ENCODE data around the gene PMVK. TPM values are rescaled to one million over a fixed set of nuclear protein-coding genes. Genes with fewer than 3 reads are reported as not detected.

PMVK gene
- total RNA-seq, 2 experiments from 2014 or later, result 40.9 to 43.8 TPM

DNA sequence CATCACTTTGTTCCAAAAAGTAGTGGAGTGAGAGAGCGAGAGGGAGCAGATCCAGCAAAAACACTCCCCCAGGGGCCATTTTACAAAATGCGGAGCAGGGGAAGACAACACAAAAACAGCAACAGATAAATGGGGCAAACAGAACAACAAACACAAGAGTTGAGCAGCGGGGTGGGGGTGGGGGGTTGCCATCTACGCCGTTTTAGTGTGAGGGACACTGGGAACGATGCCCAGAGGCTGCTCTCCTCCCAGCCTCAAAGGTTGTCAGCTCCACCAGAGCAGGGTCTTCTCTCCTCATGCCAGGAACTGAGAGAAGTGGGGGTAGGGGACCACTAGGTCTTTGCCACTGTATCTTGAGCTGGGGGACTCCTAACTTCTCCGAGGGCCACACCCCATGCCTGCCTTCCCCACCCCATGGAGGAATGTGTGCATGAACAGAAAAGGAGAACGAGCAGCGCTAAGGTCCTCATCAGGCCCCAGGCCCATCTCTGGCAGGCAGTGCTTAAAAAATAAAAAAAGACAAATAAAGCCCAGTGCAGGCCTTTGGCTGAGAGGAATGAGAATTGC, 20.7 kb upstream of the PMVK start:
- CTCF ChIA-PET, result interaction anchor here (6.1 kb wide), 1 partner anchor 43 kb away, joined by 51 read pairs; no protein-coding TSS in a partner anchor
- Mint-ChIP-seq H3K4me3 (no peak overlapping the region), H3K27me3 (ENCODE audit: low read depth) (no peaks in the 10 kb centered on the region), H3K9me3 (ENCODE audit: insufficient read depth) (no peaks in the 10 kb centered on the region), H3K27ac (peak overlapping the region; percentile 96), H3K36me3 (ENCODE audit: low read depth) (peaks cover 37% of the 10 kb centered on the region), H3K4me1 (ENCODE audit: low read depth) (peaks cover 70% of the 10 kb centered on the region)
- POLR2A ChIA-PET, result interaction anchor here (2.8 to 3.6 kb wide), 3 partner anchors 9 to 17 kb away, joined by 15 to 23 read pairs (median 23); partner anchors contain the start of genes CKS1B and SHC1
- ATAC-seq (no peak), DNase-seq (no peak)

DNA sequence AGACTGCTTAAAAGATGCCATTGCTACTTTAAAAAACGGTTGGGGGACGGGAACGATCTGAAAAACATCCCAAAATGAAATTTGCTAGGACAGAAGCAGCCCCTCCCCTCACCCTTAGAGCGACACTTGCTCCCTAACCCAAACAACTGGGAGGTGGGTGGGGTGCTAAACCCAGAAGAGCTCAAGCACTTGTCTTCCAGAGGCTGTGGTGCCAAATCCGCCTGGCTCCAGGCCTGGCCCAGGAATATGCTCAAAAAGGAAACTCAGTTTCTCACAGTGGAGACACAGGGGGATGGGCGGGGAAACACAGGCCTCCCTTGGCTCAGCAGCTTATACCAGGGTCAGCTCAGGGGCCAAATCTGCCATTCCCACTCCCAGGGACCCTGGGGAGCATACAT, 20.0 kb upstream of the PMVK start:
- Mint-ChIP-seq H3K27me3 (ENCODE audit: low read depth) (no peaks in the 10 kb centered on the region), H3K4me3 (peak overlapping the region; percentile 91), H3K4me1 (ENCODE audit: low read depth) (peaks cover 75% of the 10 kb centered on the region), H3K9me3 (ENCODE audit: insufficient read depth) (no peaks in the 10 kb centered on the region), H3K27ac (peak overlapping the region; percentile 96), H3K36me3 (ENCODE audit: low read depth) (peaks cover 38% of the 10 kb centered on the region)
- ChIA-PET POLR2A (interaction anchor here (1.1 to 6.2 kb wide), 8 partner anchors 9 to 211 kb away, joined by 3 to 77 read pairs (median 10); partner anchors contain the start of genes ADAM15, CKS1B, PMVK and SHC1), CTCF (interaction anchor here (1.1 to 6.1 kb wide), 8 partner anchors 19 to 196 kb away, joined by 3 to 51 read pairs (median 6); partner anchors contain the start of genes ADAM15, CKS1B and LENEP)
- DNase-seq (no peak), ATAC-seq (no peak)

DNA sequence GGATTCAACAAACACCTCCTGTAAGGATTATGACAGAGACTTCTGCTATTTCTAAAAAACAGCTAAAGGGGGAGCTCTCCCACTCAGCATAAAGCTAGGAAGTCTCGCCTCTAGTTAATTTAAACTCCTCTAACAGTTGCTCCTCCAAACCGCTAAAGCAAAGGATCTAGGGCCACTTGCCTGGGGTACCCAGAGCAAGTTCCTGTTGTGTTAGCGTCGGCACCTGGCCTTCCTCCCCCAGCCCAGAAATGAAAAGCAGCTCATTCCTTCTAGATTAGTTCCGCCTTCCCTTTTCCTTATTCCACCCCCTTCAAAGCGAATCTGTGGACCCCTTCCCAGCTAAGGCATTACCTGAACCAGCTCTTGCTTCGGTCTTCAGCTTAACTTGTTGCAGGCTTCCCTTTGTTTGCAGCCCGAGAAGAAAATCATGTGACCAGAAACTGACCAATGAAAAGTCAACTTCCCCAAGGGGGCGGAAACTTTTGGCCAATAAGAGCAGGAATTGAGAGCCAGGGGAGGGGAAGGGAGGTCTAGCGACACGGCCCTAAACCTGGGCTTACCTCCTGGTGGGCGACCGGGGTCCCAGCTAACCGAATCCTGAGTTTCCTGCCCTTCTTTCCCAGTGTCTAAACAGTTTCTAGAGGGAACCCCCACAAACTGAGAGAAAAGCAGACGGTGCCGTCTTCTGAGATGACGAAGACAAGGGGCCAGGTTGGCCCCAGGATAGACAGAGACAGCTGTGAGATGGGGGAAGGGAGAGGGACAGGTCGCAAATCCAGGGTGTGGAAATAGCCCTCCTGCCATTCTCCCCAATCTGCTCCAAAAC, 19.4 kb upstream of the PMVK start, which contains the start of gene PBXIP1:
Gene PBXIP1, minus strand, starts transcription at position 382 of the 826 bp plus-strand sequence. CDS start 2,378 bp downstream, outside the sequence.
- DNase-seq, result peak; percentile 91

DNA sequence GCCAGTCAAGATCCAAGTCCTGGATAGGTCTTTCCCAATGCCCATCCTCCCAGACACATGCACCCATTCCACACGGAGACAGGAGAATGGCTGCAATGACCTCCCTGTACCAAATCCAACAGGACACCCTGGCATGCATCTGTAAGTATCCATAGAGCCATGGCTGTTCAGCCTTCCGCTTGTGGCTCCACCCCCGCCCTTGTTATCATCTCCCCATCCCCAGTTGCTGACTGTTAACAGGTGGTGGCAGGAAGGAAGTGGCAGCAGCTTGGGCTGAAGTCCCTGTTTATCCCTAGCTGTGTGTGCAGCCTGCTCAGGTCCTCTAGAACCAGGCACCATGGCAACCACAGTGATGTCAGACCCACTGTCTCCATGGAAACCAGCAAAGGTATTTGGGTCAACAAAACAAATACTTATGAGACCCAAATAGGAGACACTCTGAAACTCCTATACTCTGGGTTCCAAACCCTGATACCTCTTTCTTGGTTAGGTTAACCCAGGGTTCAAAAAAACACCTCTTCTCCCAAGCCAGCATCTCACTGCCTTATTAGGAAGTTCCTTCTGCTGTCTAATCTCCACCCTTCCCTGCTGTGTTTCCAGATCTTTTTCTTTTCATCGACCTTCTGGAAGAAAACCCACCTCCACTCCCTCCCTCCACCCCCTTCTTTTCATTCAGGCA, 18.7 kb upstream of the PMVK start:
- Mint-ChIP-seq H3K27ac (peak overlapping the region; percentile 96), H3K36me3 (ENCODE audit: low read depth) (peaks cover 37% of the 10 kb centered on the region), H3K4me1 (ENCODE audit: low read depth) (peaks cover 79% of the 10 kb centered on the region), H3K4me3 (peak overlapping the region; percentile 91), H3K9me3 (ENCODE audit: insufficient read depth) (no peaks in the 10 kb centered on the region), H3K27me3 (ENCODE audit: low read depth) (no peaks in the 10 kb centered on the region)
- DNase-seq (peak; percentile 96), ATAC-seq (peak; percentile 86)
- CTCF ChIA-PET, result interaction anchor here (0.6 to 6.1 kb wide), 23 partner anchors 9 to 396 kb away, joined by 3 to 51 read pairs (median 4); partner anchors contain the start of genes ADAM15, CKS1B, LENEP and SHC1
- POLR2A ChIA-PET, result interaction anchor here (0.7 to 6.2 kb wide), 14 partner anchors 11 to 346 kb away, joined by 3 to 77 read pairs (median 6); partner anchors contain the start of genes ADAM15, CKS1B, FLAD1 and PMVK

More for the DNA sequence above, 19.4 kb upstream of the PMVK start, which contains the start of gene PBXIP1:
- no peaks in the 10 kb centered on the region for H3K27me3 Mint-ChIP-seq (ENCODE audit: low read depth)
- peak; percentile 47 for ATAC-seq
- H3K27ac Mint-ChIP-seq, result peak within 1 kb of the TSS; percentile 96
- POLR2A ChIA-PET, result interaction anchor here (1.0 to 6.2 kb wide), 13 partner anchors 10 to 346 kb away, joined by 3 to 77 read pairs (median 6); partner anchors contain the start of genes ADAM15, CKS1B, FLAD1 and PMVK
- H3K4me3 Mint-ChIP-seq, result peak within 1 kb of the TSS; percentile 91
- H3K4me1 Mint-ChIP-seq (ENCODE audit: low read depth), result peaks cover 80% of the 10 kb centered on the region
- no peaks in the 10 kb centered on the region for H3K9me3 Mint-ChIP-seq (ENCODE audit: insufficient read depth)
- H3K36me3 Mint-ChIP-seq (ENCODE audit: low read depth), result peaks cover 36% of the 10 kb centered on the region
- CTCF ChIA-PET, result interaction anchor here (0.7 to 6.1 kb wide), 21 partner anchors 13 to 396 kb away, joined by 3 to 51 read pairs (median 5); partner anchors contain the start of genes ADAM15, CKS1B, LENEP and SHC1

DNA sequence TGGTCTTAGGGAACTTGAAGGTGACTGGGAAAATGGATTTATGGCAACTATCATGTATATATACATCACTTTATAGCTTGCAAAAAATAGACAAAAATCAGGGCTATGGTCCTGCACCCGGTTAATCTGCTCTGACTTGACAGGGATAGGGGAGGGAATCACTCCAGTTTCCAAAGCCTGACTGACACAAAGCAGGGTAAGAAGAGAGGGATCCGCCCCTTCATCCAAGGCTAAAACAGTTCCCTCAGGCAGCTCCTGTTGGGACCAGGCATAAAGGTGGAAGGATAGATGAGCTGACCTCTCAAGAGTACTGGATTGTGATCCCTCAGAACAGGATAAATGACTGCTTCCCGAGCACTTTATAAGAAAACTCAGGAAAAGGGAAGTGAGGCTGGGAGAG, 18.0 kb upstream of the PMVK start:
- ChIA-PET POLR2A (interaction anchor here (0.7 to 6.2 kb wide), 9 partner anchors 11 to 110 kb away, joined by 3 to 77 read pairs (median 11); partner anchors contain the start of genes CKS1B, FLAD1, PMVK and SHC1), CTCF (interaction anchor here (0.6 to 6.1 kb wide), 13 partner anchors 10 to 395 kb away, joined by 3 to 51 read pairs (median 5); partner anchors contain the start of genes ADAM15, CKS1B and SHC1)
- H3K27ac Mint-ChIP-seq, result peak overlapping the region; percentile 96
- no peak for ATAC-seq
- H3K27me3 Mint-ChIP-seq (ENCODE audit: low read depth), result no peaks in the 10 kb centered on the region
- peaks cover 75% of the 10 kb centered on the region for H3K4me1 Mint-ChIP-seq (ENCODE audit: low read depth)
- no peaks in the 10 kb centered on the region for H3K9me3 Mint-ChIP-seq (ENCODE audit: insufficient read depth)
- peak overlapping the region; percentile 91 for H3K4me3 Mint-ChIP-seq
- DNase-seq, result no peak
- peaks cover 34% of the 10 kb centered on the region for H3K36me3 Mint-ChIP-seq (ENCODE audit: low read depth)

DNA sequence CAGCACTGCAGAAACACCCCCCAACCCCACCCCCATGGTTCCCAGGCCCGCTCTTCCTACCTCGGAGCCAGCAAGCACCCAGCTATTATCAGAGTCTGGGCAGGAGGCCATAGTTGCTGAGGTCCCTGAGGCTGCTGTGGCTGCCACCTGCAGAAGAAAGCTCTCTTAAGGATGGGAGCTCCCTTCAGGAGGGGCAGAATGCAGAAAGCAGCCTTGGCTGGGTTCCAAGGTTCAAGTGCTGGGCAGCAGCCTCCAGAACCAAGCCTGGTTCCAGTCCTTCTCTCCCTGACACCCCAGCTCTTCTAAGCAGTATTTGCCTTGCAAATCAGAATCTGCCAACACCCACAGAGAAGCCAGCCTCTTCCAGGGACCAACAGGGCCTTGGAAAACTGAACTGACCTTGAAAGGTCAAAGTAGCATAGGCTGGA, 17.1 kb upstream of the PMVK start:
- no peaks in the 10 kb centered on the region for H3K9me3 Mint-ChIP-seq (ENCODE audit: insufficient read depth)
- peak overlapping the region; percentile 96 for H3K27ac Mint-ChIP-seq
- POLR2A ChIA-PET, result interaction anchor here (0.9 to 6.2 kb wide), 5 partner anchors 16 to 100 kb away, joined by 3 to 77 read pairs (median 8); partner anchors contain the start of genes CKS1B, FLAD1 and PMVK
- peak overlapping the region; percentile 16 for H3K4me3 Mint-ChIP-seq
- peaks cover 39% of the 10 kb centered on the region for H3K36me3 Mint-ChIP-seq (ENCODE audit: low read depth)
- no peak for ATAC-seq
- H3K4me1 Mint-ChIP-seq (ENCODE audit: low read depth), result peaks cover 77% of the 10 kb centered on the region
- no peaks in the 10 kb centered on the region for H3K27me3 Mint-ChIP-seq (ENCODE audit: low read depth)
- CTCF ChIA-PET, result interaction anchor here (1.3 to 6.1 kb wide), 7 partner anchors 46 to 162 kb away, joined by 4 to 51 read pairs (median 9); no protein-coding TSS in a partner anchor
- DNase-seq, result no peak

DNA sequence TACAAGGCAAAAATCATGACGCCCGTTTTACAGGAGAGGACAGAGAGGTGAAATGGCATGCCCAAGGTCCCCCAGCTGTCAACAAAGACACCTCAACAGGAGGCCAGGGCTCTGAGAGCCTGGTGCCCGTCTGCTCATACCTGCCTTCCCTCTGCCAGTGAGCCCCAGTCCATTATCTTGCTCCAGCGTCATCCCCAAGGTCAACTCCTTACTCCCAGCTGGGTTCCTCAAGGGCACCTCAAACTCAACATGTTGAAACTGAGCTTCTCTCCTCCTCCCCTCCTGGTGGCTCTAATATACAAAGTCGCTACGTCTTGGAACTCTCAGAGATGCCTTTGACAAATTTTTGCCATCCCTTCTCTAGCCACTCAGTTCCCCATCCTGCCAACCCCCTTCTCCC, 16.1 kb upstream of the PMVK start:
- peaks cover 35% of the 10 kb centered on the region for H3K36me3 Mint-ChIP-seq (ENCODE audit: low read depth)
- CTCF ChIA-PET, result interaction anchor here (1.0 to 6.1 kb wide), 9 partner anchors 9 to 161 kb away, joined by 3 to 51 read pairs (median 5); partner anchors contain the start of gene PYGO2

DNA sequence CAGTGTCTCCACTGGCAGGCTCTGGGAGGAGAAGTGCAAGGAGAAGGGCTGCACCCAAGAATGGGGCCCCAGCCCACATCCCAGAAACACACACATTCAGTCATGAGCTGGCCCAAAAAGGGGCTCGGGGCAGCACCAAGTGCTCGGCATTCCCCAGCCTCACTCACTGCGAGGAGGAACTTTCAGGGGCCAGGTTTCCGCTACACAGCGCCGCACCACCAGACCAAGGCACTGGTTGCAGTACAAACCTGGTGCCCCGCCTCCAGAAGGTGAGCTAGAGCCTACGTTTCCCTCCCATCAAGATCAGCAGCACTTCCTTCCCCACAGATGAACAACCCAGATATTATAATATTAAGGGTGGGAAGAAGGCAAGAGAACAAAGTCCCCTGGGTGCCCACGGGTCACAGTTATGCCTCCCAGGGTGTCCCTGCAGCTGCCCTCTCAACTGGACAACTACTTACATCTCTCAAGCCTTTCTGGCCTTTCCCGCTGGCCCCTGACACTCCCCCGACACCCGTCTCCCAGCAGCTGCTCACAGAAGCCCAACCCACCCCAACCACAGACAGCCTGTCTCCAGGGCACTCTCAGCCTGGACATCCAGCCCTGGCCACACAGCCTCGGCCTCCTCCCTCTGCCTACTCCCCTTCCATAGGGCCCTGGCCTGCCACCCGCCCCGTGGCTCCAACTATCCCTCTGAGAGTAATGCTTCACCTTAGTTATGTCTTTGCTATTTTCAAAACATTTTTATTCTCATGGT, 15.6 kb upstream of the PMVK start:
- POLR2A ChIA-PET, result interaction anchor here (0.8 to 6.2 kb wide), 5 partner anchors 9 to 361 kb away, joined by 3 to 77 read pairs (median 6); partner anchors contain the start of genes CKS1B, PMVK and PYGO2

More for the DNA sequence above, 16.1 kb upstream of the PMVK start:
- H3K4me1 Mint-ChIP-seq (ENCODE audit: low read depth), result peaks cover 73% of the 10 kb centered on the region
- ATAC-seq (no peak), DNase-seq (no peak)
- peak overlapping the region; percentile 79 for H3K4me3 Mint-ChIP-seq
- H3K27me3 Mint-ChIP-seq (ENCODE audit: low read depth), result no peaks in the 10 kb centered on the region
- POLR2A ChIA-PET, result interaction anchor here (0.9 to 6.2 kb wide), 5 partner anchors 9 to 101 kb away, joined by 3 to 77 read pairs (median 6); partner anchors contain the start of genes CKS1B, FLAD1, PMVK and PYGO2
- H3K9me3 Mint-ChIP-seq (ENCODE audit: insufficient read depth), result no peaks in the 10 kb centered on the region
- peak overlapping the region; percentile 96 for H3K27ac Mint-ChIP-seq

DNA sequence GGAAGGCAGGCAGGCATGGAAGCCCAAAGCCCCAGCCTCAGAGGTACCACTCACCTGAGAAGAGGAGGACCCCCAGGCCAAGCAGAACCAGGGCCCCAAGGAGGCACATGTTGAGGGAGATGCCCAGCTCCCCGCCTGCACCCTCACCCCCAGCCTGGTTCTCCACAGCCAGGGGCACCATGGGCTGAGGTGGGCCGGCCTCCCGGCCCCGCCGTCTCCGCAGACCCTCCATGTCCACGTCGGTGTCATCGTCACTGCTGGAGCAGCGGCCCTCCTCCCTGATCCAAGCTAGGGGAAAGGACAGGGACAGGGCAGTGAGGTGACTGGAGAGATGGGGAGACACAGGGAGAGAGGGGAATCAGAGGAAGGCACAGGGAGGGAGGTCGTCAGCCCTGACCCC, 11.6 kb upstream of the PMVK start:
- Mint-ChIP-seq H3K4me3 (no peak overlapping the region), H3K27me3 (ENCODE audit: low read depth) (no peaks in the 10 kb centered on the region), H3K4me1 (ENCODE audit: low read depth) (peaks cover 47% of the 10 kb centered on the region), H3K27ac (no peak overlapping the region), H3K9me3 (ENCODE audit: insufficient read depth) (no peaks in the 10 kb centered on the region), H3K36me3 (ENCODE audit: low read depth) (peaks cover 34% of the 10 kb centered on the region)
- no peak for ATAC-seq
- POLR2A ChIA-PET, result interaction anchor here (0.6 to 1.3 kb wide), 5 partner anchors 8 to 26 kb away, joined by 3 to 4 read pairs (median 3); partner anchors contain the start of gene PYGO2
- DNase-seq, result no peak
- CTCF ChIA-PET, result no interaction called here

More for the DNA sequence above, 15.6 kb upstream of the PMVK start:
- DNase-seq, result peak; percentile 76
- Mint-ChIP-seq H3K4me3 (peak overlapping the region; percentile 79), H3K36me3 (ENCODE audit: low read depth) (peaks cover 35% of the 10 kb centered on the region), H3K4me1 (ENCODE audit: low read depth) (peaks cover 69% of the 10 kb centered on the region), H3K9me3 (ENCODE audit: insufficient read depth) (no peaks in the 10 kb centered on the region), H3K27ac (peak overlapping the region; percentile 96), H3K27me3 (ENCODE audit: low read depth) (no peaks in the 10 kb centered on the region)
- CTCF ChIA-PET, result interaction anchor here (0.7 to 6.1 kb wide), 14 partner anchors 9 to 161 kb away, joined by 3 to 51 read pairs (median 4); partner anchors contain the start of genes ADAM15, FLAD1 and PYGO2
- ATAC-seq, result peak; percentile 28
